Suppressor macrophage treated with lipopolysaccharide for 4 hours (primary cell): ENCODE results near the gene DACH1.

ENCODE experiments used
- DNase-seq: peaks from one replicate; pipeline ENCODE4 v3.0.0-alpha.2; 2020

Gene DACH1

GRCh38 chr13:71695662-71696061, 171.3 kb downstream of the DACH1 start:
- DNase-seq, result no peak

- DNase-seq, result no peak
Observed at GRCh38 chr13:71685072-71685471, 181.9 kb downstream of the DACH1 start.

GRCh38 chr13:71681901-71682613, 184.9 kb downstream of the DACH1 start:
- DNase-seq, result no peak

- DNase-seq, result no peak
Observed at GRCh38 chr13:71677124-71677523, 189.9 kb downstream of the DACH1 start.

GRCh38 chr13:71672512-71672911, 194.5 kb downstream of the DACH1 start:
- DNase-seq, result peak; percentile 3

GRCh38 chr13:71663431-71663830, 203.6 kb downstream of the DACH1 start:
- no peak for DNase-seq

- no peak for DNase-seq
Observed at GRCh38 chr13:71661921-71662320, 205.1 kb downstream of the DACH1 start.

- no peak for DNase-seq
Observed at GRCh38 chr13:71659404-71659803, 207.6 kb downstream of the DACH1 start.

- no peak for DNase-seq
Observed at GRCh38 chr13:71645467-71645866, 221.5 kb downstream of the DACH1 start.

GRCh38 chr13:71644579-71644978, 222.4 kb downstream of the DACH1 start:
- DNase-seq, result no peak

GRCh38 chr13:71643448-71643860, 223.6 kb downstream of the DACH1 start:
- DNase-seq, result no peak

- DNase-seq, result no peak
Observed at GRCh38 chr13:71638751-71639150, 228.3 kb downstream of the DACH1 start.

- DNase-seq, result no peak
Observed at GRCh38 chr13:71634602-71635443, 232.2 kb downstream of the DACH1 start.

- DNase-seq, result no peak
Observed at GRCh38 chr13:71634182-71634581, 232.8 kb downstream of the DACH1 start.

GRCh38 chr13:71632721-71633120, 234.3 kb downstream of the DACH1 start:
- DNase-seq, result peak; percentile 3

GRCh38 chr13:71632206-71632605, 234.8 kb downstream of the DACH1 start:
- DNase-seq, result no peak

GRCh38 chr13:71629167-71629566, 237.8 kb downstream of the DACH1 start:
- DNase-seq, result no peak

- no peak for DNase-seq
Observed at GRCh38 chr13:71626421-71627117, 240.4 kb downstream of the DACH1 start.

- no peak for DNase-seq
Observed at GRCh38 chr13:71625694-71626093, 241.3 kb downstream of the DACH1 start.

- DNase-seq, result no peak
Observed at GRCh38 chr13:71624653-71625600, 242.1 kb downstream of the DACH1 start.

GRCh38 chr13:71621174-71622124, 245.6 kb downstream of the DACH1 start:
- no peak for DNase-seq
